Measurements from ENCODE around the gene TIMM17A.

Gene TIMM17A

GRCh38 chr1:201985355-201985754 is 30.1 kb downstream of the TIMM17A start:
- Histone ChIP-seq H2AFZ (ENCODE audit: low read depth, low read length) (no peak overlapping the region), H3K27ac (ENCODE audit: low read length) (no peak overlapping the region), H3K27me3 (ENCODE audit: insufficient read depth, low read length, poor library complexity) (no peaks in the 10 kb centered on the region), H3K9me3 (ENCODE audit: insufficient read depth, low read length, severe bottlenecking) (no peaks in the 10 kb centered on the region), H3K4me1 (ENCODE audit: insufficient read depth, low read length) (peaks cover 30% of the 10 kb centered on the region), H4K20me1 (ENCODE audit: insufficient read depth, low read length) (no peaks in the 10 kb centered on the region), H3K4me2 (ENCODE audit: insufficient read depth, low read length) (0 out of 2 replicates have a peak overlapping the region, but pooled peaks have one; percentile 22), H3K79me2 (ENCODE audit: insufficient read depth, low read length) (peaks cover 33% of the 10 kb centered on the region), H3K4me3 (ENCODE audit: low read depth in 1 of 2, low read length in 2 of 2) (no peak overlapping the region), H3K36me3 (ENCODE audit: insufficient read depth, low read length) (peaks cover 24% of the 10 kb centered on the region), H3K9ac (ENCODE audit: low read depth, low read length) (no peak overlapping the region)
- DNase-seq: no peak
- TF ChIP-seq EZH2 (IDR thresholded peaks at IDR 0.05; ENCODE audit: borderline replicate concordance, low read depth, low read length, severe bottlenecking): no peak
- no peak for TF ChIP-seq CTCF (IDR thresholded peaks at IDR 0.05; ENCODE audit: borderline replicate concordance, extremely low read depth, low read length, poor library complexity, severe bottlenecking)
- ATAC-seq (ENCODE audit: insufficient read depth, low read depth): no peak

DNA sequence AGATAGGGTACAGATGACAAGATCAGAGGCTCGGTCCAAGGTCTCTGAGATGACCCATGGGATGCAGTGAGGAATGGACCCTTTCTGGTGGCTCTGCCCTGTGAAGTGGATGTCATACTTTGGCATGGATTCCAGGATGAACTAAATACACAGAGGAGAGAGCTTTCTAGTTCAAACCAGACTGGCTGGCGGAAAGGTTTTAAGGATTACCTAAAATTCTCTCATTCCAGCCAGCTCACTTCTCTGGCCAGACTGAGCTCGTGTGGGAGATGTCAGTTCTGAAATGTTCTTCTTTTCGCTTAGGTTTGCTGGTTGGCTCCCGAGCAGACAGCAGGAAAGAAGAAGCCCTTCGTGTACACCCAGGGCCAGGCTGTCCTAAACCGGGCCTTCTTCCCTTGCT is 33.3 kb downstream of the TIMM17A start:
- Histone ChIP-seq H3K9me3 (ENCODE audit: insufficient read depth, low read length, severe bottlenecking) (no peaks in the 10 kb centered on the region), H3K79me2 (ENCODE audit: insufficient read depth, low read length) (peaks cover 19% of the 10 kb centered on the region)

GRCh38 chr1:201989354-201990128 is 34.2 kb downstream of the TIMM17A start:
- Histone ChIP-seq H3K27me3 (ENCODE audit: insufficient read depth, low read length, poor library complexity) (no peaks in the 10 kb centered on the region), H4K20me1 (ENCODE audit: insufficient read depth, low read length) (no peaks in the 10 kb centered on the region), H3K4me1 (ENCODE audit: insufficient read depth, low read length) (0 out of 2 replicates have a peak, but pooled peaks cover 3% of the 10 kb centered on the region), H3K9ac (ENCODE audit: low read depth, low read length) (no peak overlapping the region), H3K36me3 (ENCODE audit: insufficient read depth, low read length) (peaks cover 53% of the 10 kb centered on the region), H3K27ac (ENCODE audit: low read length) (no peak overlapping the region), H3K4me2 (ENCODE audit: insufficient read depth, low read length) (no peak overlapping the region), H3K79me2 (ENCODE audit: insufficient read depth, low read length) (peaks cover 12% of the 10 kb centered on the region), H2AFZ (ENCODE audit: low read depth, low read length) (no peak overlapping the region), H3K4me3 (ENCODE audit: low read depth in 1 of 2, low read length in 2 of 2) (no peak overlapping the region), H3K9me3 (ENCODE audit: insufficient read depth, low read length, severe bottlenecking) (no peaks in the 10 kb centered on the region)
- ATAC-seq (ENCODE audit: insufficient read depth, low read depth) (no peak), DNase-seq (no peak)
- TF ChIP-seq CTCF (IDR thresholded peaks at IDR 0.05; ENCODE audit: borderline replicate concordance, extremely low read depth, low read length, poor library complexity, severe bottlenecking): no peak

More for the DNA sequence above, 33.3 kb downstream of the TIMM17A start:
- Histone ChIP-seq H3K9ac (ENCODE audit: low read depth, low read length) (no peak overlapping the region), H3K4me1 (ENCODE audit: insufficient read depth, low read length) (peaks cover 11% of the 10 kb centered on the region), H3K4me2 (ENCODE audit: insufficient read depth, low read length) (no peak overlapping the region), H3K36me3 (ENCODE audit: insufficient read depth, low read length) (peaks cover 46% of the 10 kb centered on the region), H4K20me1 (ENCODE audit: insufficient read depth, low read length) (no peaks in the 10 kb centered on the region), H3K4me3 (ENCODE audit: low read depth in 1 of 2, low read length in 2 of 2) (no peak overlapping the region), H2AFZ (ENCODE audit: low read depth, low read length) (no peak overlapping the region), H3K27ac (ENCODE audit: low read length) (no peak overlapping the region), H3K27me3 (ENCODE audit: insufficient read depth, low read length, poor library complexity) (no peaks in the 10 kb centered on the region)
- DNase-seq (no peak), ATAC-seq (ENCODE audit: insufficient read depth, low read depth) (no peak)
- TF ChIP-seq EZH2 (IDR thresholded peaks at IDR 0.05; ENCODE audit: borderline replicate concordance, low read depth, low read length, severe bottlenecking) (no peak), CTCF (IDR thresholded peaks at IDR 0.05; ENCODE audit: borderline replicate concordance, extremely low read depth, low read length, poor library complexity, severe bottlenecking) (no peak)
